GM10847 (cell line): Measurements from ENCODE around the gene COL9A3.

ENCODE experiments used
- POLR2A ChIP-seq: IDR thresholded peaks from 2 replicates; pipeline ENCODE4 v1.6.1; 2011; ENCODE audit not compliant: insufficient read length; ENCODE audit errors: extremely low read depth

The COL9A3 gene

GRCh38 chr20:62822239-62822787 is 5.5 kb downstream of the COL9A3 start:
- TF ChIP-seq POLR2A = no peak

DNA sequence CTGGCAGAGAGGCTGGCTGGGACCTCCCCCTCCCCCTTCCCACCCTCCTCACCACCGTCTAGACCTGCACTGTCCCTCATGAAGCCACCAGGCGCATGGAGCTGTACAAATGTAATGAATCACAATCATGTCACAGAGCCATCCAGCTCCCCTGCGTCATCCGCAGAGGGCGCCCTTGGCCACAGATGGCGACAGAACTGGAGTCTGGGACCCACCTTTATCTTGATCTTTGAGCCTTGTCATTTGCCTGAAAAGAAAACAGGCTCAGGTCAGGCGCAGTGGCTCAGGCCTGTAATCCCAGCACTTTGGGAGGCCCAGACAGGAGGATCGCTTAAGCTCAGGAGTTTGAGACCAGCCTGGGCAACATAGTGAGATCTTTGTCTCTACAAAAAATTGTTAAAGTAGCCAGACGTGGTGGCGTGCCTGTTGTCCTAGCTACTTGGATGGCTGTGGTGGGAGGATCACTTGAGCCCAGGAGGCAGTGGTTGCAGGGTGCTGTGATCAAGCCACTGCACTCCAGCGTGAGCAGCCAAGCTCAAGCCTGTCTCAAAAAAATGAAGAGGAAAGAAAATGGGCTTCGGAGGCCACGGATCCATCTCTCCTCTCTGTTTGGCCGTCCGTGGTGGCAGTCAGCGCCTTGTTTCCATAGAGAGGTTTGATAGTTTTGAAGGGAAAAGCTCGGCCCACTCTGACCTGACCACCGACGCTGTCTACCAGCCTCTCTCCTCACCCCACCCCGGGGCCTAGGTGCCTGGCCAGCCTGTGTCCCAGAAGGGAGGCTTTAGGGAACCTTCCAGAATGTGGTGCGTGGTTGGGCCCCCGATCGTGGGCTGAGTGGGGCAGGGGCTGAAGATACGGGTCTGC is 6.2 kb downstream of the COL9A3 start:
- no peak for TF ChIP-seq POLR2A

- no peak for TF ChIP-seq POLR2A
Measured at GRCh38 chr20:62823688-62824475, 7.0 kb downstream of the COL9A3 start.

- TF ChIP-seq POLR2A = no peak
Measured at GRCh38 chr20:62824476-62825332, 7.9 kb downstream of the COL9A3 start.

- no peak for TF ChIP-seq POLR2A
Measured at GRCh38 chr20:62825333-62825985, 8.6 kb downstream of the COL9A3 start.

GRCh38 chr20:62825986-62826645 is 9.3 kb downstream of the COL9A3 start:
- no peak for TF ChIP-seq POLR2A

GRCh38 chr20:62826646-62827310 is 9.9 kb downstream of the COL9A3 start:
- TF ChIP-seq POLR2A = no peak

- no peak for TF ChIP-seq POLR2A
Measured at GRCh38 chr20:62827311-62828038, 10.6 kb downstream of the COL9A3 start.

DNA sequence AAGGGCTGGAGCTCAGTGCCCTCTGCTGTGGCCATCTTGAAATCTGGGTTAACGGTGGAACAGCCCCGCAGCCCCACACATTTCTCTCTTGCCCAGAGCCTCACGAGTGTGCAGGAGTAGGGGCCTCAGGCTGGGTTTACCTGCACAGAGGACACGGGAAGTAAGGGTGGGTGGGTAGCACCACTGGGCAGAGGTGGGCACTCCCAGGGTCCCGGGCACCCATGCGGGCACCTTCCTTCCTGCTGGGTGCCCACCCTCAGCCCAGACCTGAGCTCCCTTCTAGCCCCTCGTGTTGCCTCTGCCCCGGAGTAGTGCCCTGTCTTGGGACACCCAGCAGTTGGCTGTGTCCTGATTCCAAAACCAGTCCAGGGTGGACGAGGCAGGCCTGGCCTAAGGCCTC is 11.2 kb downstream of the COL9A3 start:
- no peak for TF ChIP-seq POLR2A

DNA sequence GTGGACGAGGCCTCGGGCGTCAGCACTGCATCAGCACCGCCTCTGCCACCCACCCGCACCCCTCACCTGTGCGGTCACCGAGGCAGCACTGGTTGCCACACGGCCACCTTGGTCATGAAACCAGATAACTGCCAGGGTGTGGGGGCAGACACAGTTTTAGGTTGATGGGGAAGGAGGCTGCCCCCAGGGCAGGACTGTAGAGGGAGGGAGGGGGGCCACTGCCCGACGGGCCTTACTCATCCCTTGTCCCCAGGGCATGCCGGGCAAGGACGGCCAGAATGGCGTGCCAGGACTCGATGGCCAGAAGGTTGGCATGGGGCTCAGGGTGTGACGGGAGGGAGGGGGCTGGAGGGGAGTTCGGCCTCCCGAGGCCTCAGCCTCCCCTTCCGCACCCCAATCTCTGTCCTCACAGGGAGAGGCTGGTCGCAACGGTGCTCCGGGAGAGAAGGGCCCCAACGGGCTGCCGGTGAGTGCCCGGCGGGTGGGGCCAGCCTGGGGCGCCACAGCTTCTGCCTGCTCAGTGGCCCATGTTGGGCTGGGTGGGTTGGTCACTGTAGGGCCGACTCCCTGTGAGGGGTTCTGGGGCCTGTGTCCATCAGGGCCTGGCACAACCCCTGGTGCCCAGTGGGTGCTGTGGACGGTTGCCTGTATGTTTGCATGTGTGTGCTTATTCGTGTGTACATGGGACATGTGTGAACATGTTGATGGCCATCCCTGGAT is 11.8 kb downstream of the COL9A3 start:
- no peak for TF ChIP-seq POLR2A

DNA sequence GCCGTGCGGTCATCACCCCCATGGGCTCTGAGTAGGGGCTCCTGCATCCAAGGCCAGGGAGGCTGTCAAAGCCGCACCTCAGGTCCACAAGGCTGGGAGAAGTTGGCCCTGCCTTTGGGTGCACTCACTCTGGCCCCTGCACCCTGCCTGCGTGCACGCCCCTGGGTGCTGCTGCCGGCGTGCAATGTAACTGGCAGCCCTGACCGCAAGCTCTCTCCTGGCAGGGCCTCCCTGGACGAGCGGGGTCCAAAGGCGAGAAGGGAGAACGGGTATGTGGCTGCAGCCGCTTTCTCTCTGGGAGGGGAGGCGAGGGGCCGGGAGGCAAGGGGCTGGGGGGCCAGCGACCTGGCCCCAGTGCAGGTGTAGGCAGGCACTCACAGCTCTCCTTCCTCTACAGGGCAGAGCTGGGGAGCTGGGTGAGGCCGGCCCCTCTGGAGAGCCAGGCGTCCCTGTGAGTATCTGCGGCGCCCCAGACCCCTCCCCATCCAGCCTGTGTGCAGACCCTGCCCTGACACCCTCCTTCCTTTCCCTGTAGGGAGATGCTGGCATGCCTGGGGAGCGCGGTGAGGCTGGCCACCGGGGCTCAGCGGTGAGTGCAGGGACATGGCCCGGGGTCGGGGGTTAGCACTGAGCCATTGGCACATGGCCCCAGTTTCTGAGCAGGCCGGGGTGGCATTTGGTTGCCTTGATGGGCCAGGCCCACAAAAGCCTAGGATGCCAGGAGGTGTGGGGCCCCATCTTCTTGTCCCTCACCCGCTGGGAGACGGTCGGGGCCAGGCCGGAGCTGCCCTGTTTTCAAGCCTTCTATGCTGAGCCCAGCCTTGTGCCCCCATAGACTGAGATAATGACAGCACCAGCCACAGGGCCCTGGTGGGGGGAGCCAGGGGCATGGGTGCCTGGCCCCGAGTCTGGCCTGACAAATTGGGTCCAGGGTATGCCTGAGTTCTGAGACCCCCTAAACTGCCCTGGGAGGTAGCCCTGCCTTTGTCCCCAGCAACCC is 12.7 kb downstream of the COL9A3 start:
- no peak for TF ChIP-seq POLR2A
